H9 (cell line): ENCODE data around the gene IGFBP3. TPM values are rescaled to one million over a fixed set of nuclear protein-coding genes. Genes with fewer than 3 reads are reported as not detected.
A peak's percentile ranks its signal among the peaks of the same experiment; 100 is the strongest.

Experiments used
- DNase-seq: peaks from one replicate; pipeline ENCODE4 v3.0.0-alpha.2; 2017
- H2AFZ ChIP-seq: one replicate; pipeline ENCODE4 v1.6.1; 2013; ENCODE audit warnings: mild to moderate bottlenecking, low read length, control low read depth, moderate library complexity
- H2AK5ac ChIP-seq: 2 replicates; pipeline ENCODE4 v1.6.1; 2013; ENCODE audit warnings: low read length, control low read depth, mixed read lengths; ENCODE audit not compliant: insufficient read length
- H2BK120ac ChIP-seq: one replicate; pipeline ENCODE4 v1.6.1; 2013; ENCODE audit warnings: low read depth, mild to moderate bottlenecking, low read length, control low read depth, inconsistent platforms; ENCODE audit not compliant: poor library complexity, severe bottlenecking
- H2BK12ac ChIP-seq: 2 replicates; pipeline ENCODE4 v1.6.1; 2013; ENCODE audit warnings: low read length, control low read depth, mixed read lengths, low read depth; ENCODE audit not compliant: insufficient read length
- H2BK15ac ChIP-seq: 2 replicates; pipeline ENCODE4 v1.6.1; 2013; ENCODE audit warnings: low read depth, low read length, control low read depth
- H2BK20ac ChIP-seq: one replicate; pipeline ENCODE4 v1.6.1; 2013; ENCODE audit warnings: low read depth, mild to moderate bottlenecking, low read length, control low read depth, inconsistent platforms; ENCODE audit not compliant: poor library complexity, severe bottlenecking
- H2BK5ac ChIP-seq: 2 replicates; pipeline ENCODE4 v1.6.1; 2013; ENCODE audit warnings: low read length, control low read depth, mixed read lengths; ENCODE audit not compliant: insufficient read length
- H3K14ac ChIP-seq: 2 replicates; pipeline ENCODE4 v1.6.1; 2013; ENCODE audit warnings: low read length, control low read depth; ENCODE audit not compliant: insufficient read depth
- H3K18ac ChIP-seq: 2 replicates; pipeline ENCODE4 v1.6.1; 2013; ENCODE audit warnings: low read depth, mild to moderate bottlenecking, mixed read lengths, low read length, control low read depth; ENCODE audit not compliant: insufficient read length
- H3K23ac ChIP-seq: 2 replicates; pipeline ENCODE4 v1.6.1; 2013; ENCODE audit warnings: low read length, control low read depth, mixed read lengths, low read depth; ENCODE audit not compliant: insufficient read length
- H3K23me2 ChIP-seq: 2 replicates; pipeline ENCODE4 v1.6.1; 2013; ENCODE audit warnings: low read depth, mild to moderate bottlenecking, mixed read lengths, low read length, control low read depth; ENCODE audit not compliant: insufficient read length, poor library complexity, severe bottlenecking
- H3K27ac ChIP-seq: 2 replicates; pipeline ENCODE4 v1.5.1; 2013; ENCODE audit warnings: low read length, control low read depth, mixed read lengths, low read depth; ENCODE audit not compliant: insufficient read length
- H3K27me3 ChIP-seq: 2 replicates; pipeline ENCODE4 v1.6.1; 2013; ENCODE audit warnings: low read length, control low read depth, inconsistent platforms; ENCODE audit not compliant: insufficient read depth
- H3K4ac ChIP-seq: 2 replicates; pipeline ENCODE4 v1.6.1; 2013; ENCODE audit warnings: low read depth, mild to moderate bottlenecking, control low read depth, inconsistent platforms, low read length, moderate library complexity
- H3K4me1 ChIP-seq: 2 replicates; pipeline ENCODE4 v1.6.1; 2013; ENCODE audit warnings: low read length, control low read depth, inconsistent platforms; ENCODE audit not compliant: insufficient read depth
- H3K4me2 ChIP-seq: 2 replicates; pipeline ENCODE4 v1.6.1; 2013; ENCODE audit warnings: low read length, control low read depth, mixed read lengths; ENCODE audit not compliant: insufficient read length, insufficient read depth
- H3K56ac ChIP-seq: 2 replicates; pipeline ENCODE4 v1.6.1; 2013; ENCODE audit warnings: low read depth, mild to moderate bottlenecking, mixed read lengths, low read length, control low read depth; ENCODE audit not compliant: insufficient read length
- H3K79me1 ChIP-seq: 2 replicates; pipeline ENCODE4 v1.6.1; 2013; ENCODE audit warnings: low read depth, mild to moderate bottlenecking, moderate library complexity, low read length, control low read depth, inconsistent platforms; ENCODE audit not compliant: insufficient read depth, poor library complexity, severe bottlenecking
- H3K79me2 ChIP-seq: 2 replicates; pipeline ENCODE4 v1.6.1; 2013; ENCODE audit warnings: low read length, control low read depth, inconsistent platforms; ENCODE audit not compliant: insufficient read depth
- H3K9ac ChIP-seq: 2 replicates; pipeline ENCODE4 v1.6.1; 2013; ENCODE audit warnings: low read length, control low read depth, mixed read lengths; ENCODE audit not compliant: insufficient read length; ENCODE audit errors: extremely low read depth
- H3K9me3 ChIP-seq: one replicate; pipeline ENCODE4 v1.6.1; 2013; ENCODE audit warnings: low read depth, low read length, inconsistent platforms; ENCODE audit not compliant: control insufficient read depth
- H3T11ph ChIP-seq: one replicate; pipeline ENCODE4 v1.6.1; 2013; ENCODE audit warnings: mild to moderate bottlenecking, low read length, control low read depth, inconsistent platforms
- H4K20me1 ChIP-seq: one replicate; pipeline ENCODE4 v1.6.1; 2013; ENCODE audit not compliant: control insufficient read depth, insufficient read length, insufficient read depth
- H4K5ac ChIP-seq: 2 replicates; pipeline ENCODE4 v1.6.1; 2013; ENCODE audit warnings: low read depth, mild to moderate bottlenecking, mixed read lengths, low read length, control low read depth; ENCODE audit not compliant: insufficient read length
- H4K8ac ChIP-seq: replicated peaks from 2 replicates; pipeline ENCODE4 v1.6.1; 2013; ENCODE audit warnings: low read length, control low read depth, mixed read lengths, low read depth; ENCODE audit not compliant: insufficient read length
- H4K91ac ChIP-seq: 2 replicates; pipeline ENCODE4 v1.6.1; 2013; ENCODE audit warnings: low read depth, mild to moderate bottlenecking, moderate library complexity, mixed read lengths, low read length, control low read depth; ENCODE audit not compliant: insufficient read length
- H3K27ac Mint-ChIP-seq, 3 experiments: 2 replicates in 2 of 3; 3 replicates in 1 of 3; pipeline ENCODE4 v1.8.0; 2020 to 2021; ENCODE audit warnings: mixed read lengths in 3 of 3, mild to moderate bottlenecking in 1 of 3, moderate library complexity in 1 of 3
- H3K27me3 Mint-ChIP-seq: 2 replicates; pipeline ENCODE4 v1.8.0; 2021; ENCODE audit warnings: low read depth, mild to moderate bottlenecking, moderate library complexity, mixed read lengths
- H3K36me3 Mint-ChIP-seq, 3 experiments: 2 replicates in 2 of 3; 3 replicates in 1 of 3; pipeline ENCODE4 v1.8.0; 2020 to 2021; ENCODE audit warnings: low read depth in 3 of 3, mixed read lengths in 3 of 3; ENCODE audit not compliant: insufficient read depth in 1 of 3
- H3K4me1 Mint-ChIP-seq, 2 experiments: 2 replicates each; pipeline ENCODE4 v1.8.0; 2020; ENCODE audit warnings: mixed read lengths in 2 of 2
- H3K4me3 Mint-ChIP-seq, 2 experiments: 2 replicates in 1 of 2; 3 replicates in 1 of 2; pipeline ENCODE4 v1.8.0; 2020 to 2021; ENCODE audit warnings: mild to moderate bottlenecking in 2 of 2, mixed read lengths in 2 of 2, moderate library complexity in 1 of 2
- H3K9me3 Mint-ChIP-seq, 2 experiments: 2 replicates in 1 of 2; 3 replicates in 1 of 2; pipeline ENCODE4 v1.8.0; 2020; ENCODE audit warnings: mild to moderate bottlenecking in 2 of 2, mixed read lengths in 2 of 2, moderate library complexity in 1 of 2
- CTCF ChIP-seq: fragments of 200-600 bp; sonication (generic); conservative IDR thresholded peaks from 3 replicates; pipeline ENCODE4 v1.8.0; 2021; ENCODE audit warnings: antibody characterized with exemption, mild to moderate bottlenecking
- WGBS: extraction: QIAGEN DNeasy Blood & Tissue Kit; methylation state at CpG from one replicate; pipeline ENCODE4 v1.1.7; 2013; ENCODE audit warnings: missing lambda C conversion rate, low lambda C conversion rate, mixed read lengths; ENCODE audit not compliant: insufficient read length; ENCODE audit errors: extremely low coverage; 5-methylcytosine and 5-hydroxymethylcytosine counted together
- total RNA-seq: library from RNA; stranded (reverse); gene quantifications from 2 replicates; pipeline ENCODE4 v1.2.1, GENCODE V29; 2021

The IGFBP3 gene
- total RNA-seq, 1 experiment from 2014 or later: 10.0 TPM

- no peak overlapping the region for H2AK5ac ChIP-seq
- no peak overlapping the region for H4K8ac ChIP-seq
- no peaks in the 10 kb centered on the region for H4K20me1 ChIP-seq
- no peak overlapping the region for H4K91ac ChIP-seq
- no peak overlapping the region for H3K56ac ChIP-seq
- H2AFZ ChIP-seq: no peak overlapping the region
- H3K79me1 ChIP-seq: no peaks in the 10 kb centered on the region
- no peak overlapping the region for H3K18ac ChIP-seq
- peaks cover 8% of the 10 kb centered on the region; the same call in 1 of the 2 replicates for H3K27me3 ChIP-seq
- peak overlapping the region in 1 of 2 experiments; percentile 10; a peak in 2 of 5 replicates for H3K4me3 Mint-ChIP-seq
- no peak overlapping the region for H3K27ac Mint-ChIP-seq
- no peak overlapping the region for H3K23ac ChIP-seq
- peaks cover 5 to 6% of the 10 kb centered on the region in 2 experiments for H3K9me3 Mint-ChIP-seq
- no CpG with 5 or more reads among the region's 4 CpGs for WGBS
- H3T11ph ChIP-seq: no peak overlapping the region
- no peak overlapping the region for H2BK15ac ChIP-seq
- no peak overlapping the region for H3K9ac ChIP-seq
- H3K23me2 ChIP-seq: no peaks in the 10 kb centered on the region
- no peak overlapping the region for H3K4ac ChIP-seq
- no peak overlapping the region for H3K4me2 ChIP-seq
- peaks cover 3 to 4% (median 3%) of the 10 kb centered on the region in 3 experiments; a peak in 5 of 7 replicates for H3K36me3 Mint-ChIP-seq
- H3K4me1 Mint-ChIP-seq: peaks cover 17 to 18% of the 10 kb centered on the region in 2 experiments
- no peak overlapping the region for H4K5ac ChIP-seq
- no peak overlapping the region for H2BK5ac ChIP-seq
- DNase-seq: no peak
- H3K4me1 ChIP-seq: peaks cover 6% of the 10 kb centered on the region; the same call in 1 of the 2 replicates
- no peak overlapping the region for H2BK20ac ChIP-seq
- no peak for TF ChIP-seq CTCF
- H3K79me2 ChIP-seq: no peaks in the 10 kb centered on the region
- H3K9me3 ChIP-seq: no peaks in the 10 kb centered on the region
- peaks cover 61% of the 10 kb centered on the region for H3K27me3 Mint-ChIP-seq
- no peak overlapping the region for H2BK120ac ChIP-seq
- no peak overlapping the region for H3K27ac ChIP-seq
- no peak overlapping the region for H3K14ac ChIP-seq
- no peak overlapping the region for H2BK12ac ChIP-seq
Measured at GRCh38 chr7:45884136-45884535, 36.9 kb downstream of the IGFBP3 start.
